Renal pelvis (tissue), 4 donors: Measurements from ENCODE around the gene RAD51B. TPM values are rescaled to one million over a fixed set of nuclear protein-coding genes. Genes with fewer than 3 reads are reported as not detected.
"Not testable (repeated sequence)": the region's sequence is repeated elsewhere in the genome, so short reads cannot be mapped to it uniquely, and the experiment has no call there.

Experiments
- DNase-seq: peaks from one replicate; pipeline ENCODE4 v3.0.0-alpha.2; 2013
- polyA plus RNA-seq, 3 donors: library from polyadenylated mRNA; unstranded; fragments of 120-200 nt; gene quantifications; one replicate each; pipeline ENCODE4 v1.2.1, GENCODE V29; 2013; ENCODE audit not compliant: insufficient read length in 3 of 3

Gene RAD51B
- polyA plus RNA-seq, 3 donors: 9.8 to 11.0 (median 9.8) TPM

- no peak for DNase-seq
Observed at GRCh38 chr14:68247676-68248268, 428.2 kb downstream of the RAD51B start.

GRCh38 chr14:68248481-68249255, 429.1 kb downstream of the RAD51B start:
- DNase-seq: peak; percentile 84

- no peak for DNase-seq
Observed at GRCh38 chr14:68249661-68250451, 430.3 kb downstream of the RAD51B start.

GRCh38 chr14:68250927-68251768, 431.6 kb downstream of the RAD51B start:
- no peak for DNase-seq

- no peak for DNase-seq
Observed at GRCh38 chr14:68251769-68252100, 432.2 kb downstream of the RAD51B start.

GRCh38 chr14:68253160-68253780, 433.7 kb downstream of the RAD51B start:
- no peak for DNase-seq

- no peak for DNase-seq
Observed at GRCh38 chr14:68253878-68254528, 434.4 kb downstream of the RAD51B start.

- no peak for DNase-seq
Observed at GRCh38 chr14:68254669-68255527, 435.3 kb downstream of the RAD51B start.

- DNase-seq: no peak
Observed at GRCh38 chr14:68255693-68256178, 436.2 kb downstream of the RAD51B start.

GRCh38 chr14:68257969-68258368, 438.4 kb downstream of the RAD51B start:
- no peak for DNase-seq

GRCh38 chr14:68258995-68259394, 439.4 kb downstream of the RAD51B start:
- not testable (repeated sequence) for DNase-seq

- DNase-seq: no peak
Observed at GRCh38 chr14:68260121-68260520, 440.5 kb downstream of the RAD51B start.

GRCh38 chr14:68261092-68261842, 441.7 kb downstream of the RAD51B start:
- no peak for DNase-seq

- DNase-seq: no peak
Observed at GRCh38 chr14:68262567-68262966, 443.0 kb downstream of the RAD51B start.

GRCh38 chr14:68263563-68264259, 444.1 kb downstream of the RAD51B start:
- DNase-seq: no peak

GRCh38 chr14:68264260-68264569, 444.6 kb downstream of the RAD51B start:
- no peak for DNase-seq

- DNase-seq: no peak
Observed at GRCh38 chr14:68266998-68267397, 447.4 kb downstream of the RAD51B start.

- DNase-seq: no peak
Observed at GRCh38 chr14:68268197-68268596, 448.6 kb downstream of the RAD51B start.

- DNase-seq: no peak
Observed at GRCh38 chr14:68268719-68269118, 449.1 kb downstream of the RAD51B start.
